Middle frontal gyrus (tissue), 1 donor: Measurements from ENCODE around the gene GFAP.
"Not testable (repeated sequence)": the region's sequence is repeated elsewhere in the genome, so short reads cannot be mapped to it uniquely, and the experiment has no call there.

Experiments
- DNase-seq: peaks from one replicate; pipeline ENCODE4 v3.0.0-alpha.2; 2015; ENCODE audit warnings: low spot score; ENCODE audit errors: extremely low spot score

GFAP gene

DNA sequence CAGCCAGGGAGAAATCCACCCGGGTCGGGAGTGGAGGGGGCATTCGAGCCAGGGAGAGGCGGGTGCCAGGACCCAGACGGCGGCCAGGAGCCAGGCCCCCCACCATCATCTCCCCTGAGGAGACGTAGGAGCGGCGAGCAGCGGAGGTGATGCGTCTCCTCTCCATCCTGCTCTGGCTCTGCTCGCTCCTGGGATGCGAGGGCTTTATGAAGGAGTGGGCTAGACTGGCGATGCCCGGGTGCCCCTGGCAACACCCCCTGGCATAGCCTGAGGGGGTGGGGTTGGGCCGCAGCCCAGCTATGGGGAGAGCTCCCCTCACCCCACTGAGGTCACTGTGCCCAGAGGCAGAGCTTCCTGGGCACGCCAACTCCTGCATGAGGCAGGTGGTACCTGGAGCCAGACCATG lies at the start of gene GFAP:
GFAP (minus strand) TSS at position 180 of the 406 bp plus-strand sequence; CDS start at position 166, 14 bp downstream.
- no peak for DNase-seq

DNA sequence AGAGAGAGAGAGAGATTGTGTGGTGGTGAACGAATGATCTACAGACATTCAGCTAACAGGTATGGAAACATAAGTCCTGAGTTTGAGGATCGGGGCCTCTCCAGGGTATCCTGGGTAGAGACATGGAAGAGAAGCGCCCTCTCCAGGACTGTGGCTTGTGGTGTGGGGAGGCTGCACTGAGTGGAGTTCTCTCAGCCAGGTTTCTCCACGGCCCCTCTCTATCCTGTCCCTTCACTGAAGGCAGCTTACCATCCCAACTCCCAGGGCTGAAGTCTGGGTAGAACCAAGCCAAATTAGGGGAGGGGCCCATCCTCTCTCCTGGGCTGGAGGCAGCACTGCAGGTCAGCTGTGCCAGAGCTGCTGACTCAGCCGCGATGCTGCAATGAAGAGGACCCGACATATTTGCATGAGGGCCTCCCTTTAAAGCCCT lies 46.6 kb upstream of the GFAP start:
- no peak for DNase-seq

DNA sequence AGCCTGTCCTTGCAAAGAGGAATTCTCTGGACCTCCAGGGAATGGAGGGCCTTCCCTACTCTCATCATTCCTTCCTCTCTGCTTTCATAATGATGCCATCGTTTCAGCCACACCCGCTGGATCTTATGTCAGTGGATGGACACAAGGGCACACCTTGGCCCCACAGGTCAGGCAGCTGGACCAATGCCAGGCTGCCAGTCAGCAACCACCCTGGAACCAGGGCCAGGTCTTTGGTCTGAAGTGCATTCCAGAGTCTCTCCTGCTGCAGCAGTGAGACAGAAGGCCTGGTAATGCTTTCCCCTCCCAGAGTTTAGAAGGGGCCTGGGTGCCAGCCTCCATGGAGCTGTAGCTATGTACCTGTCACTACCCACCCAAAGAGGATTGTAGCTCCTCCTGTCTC lies 45.4 kb upstream of the GFAP start:
- no peak for DNase-seq

- DNase-seq: no peak
These were observed 44.7 kb upstream of the GFAP start for GRCh38 chr17:44959821-44960531.

GRCh38 chr17:44956998-44957981 lies 42.0 kb upstream of the GFAP start:
- no peak for DNase-seq

DNA sequence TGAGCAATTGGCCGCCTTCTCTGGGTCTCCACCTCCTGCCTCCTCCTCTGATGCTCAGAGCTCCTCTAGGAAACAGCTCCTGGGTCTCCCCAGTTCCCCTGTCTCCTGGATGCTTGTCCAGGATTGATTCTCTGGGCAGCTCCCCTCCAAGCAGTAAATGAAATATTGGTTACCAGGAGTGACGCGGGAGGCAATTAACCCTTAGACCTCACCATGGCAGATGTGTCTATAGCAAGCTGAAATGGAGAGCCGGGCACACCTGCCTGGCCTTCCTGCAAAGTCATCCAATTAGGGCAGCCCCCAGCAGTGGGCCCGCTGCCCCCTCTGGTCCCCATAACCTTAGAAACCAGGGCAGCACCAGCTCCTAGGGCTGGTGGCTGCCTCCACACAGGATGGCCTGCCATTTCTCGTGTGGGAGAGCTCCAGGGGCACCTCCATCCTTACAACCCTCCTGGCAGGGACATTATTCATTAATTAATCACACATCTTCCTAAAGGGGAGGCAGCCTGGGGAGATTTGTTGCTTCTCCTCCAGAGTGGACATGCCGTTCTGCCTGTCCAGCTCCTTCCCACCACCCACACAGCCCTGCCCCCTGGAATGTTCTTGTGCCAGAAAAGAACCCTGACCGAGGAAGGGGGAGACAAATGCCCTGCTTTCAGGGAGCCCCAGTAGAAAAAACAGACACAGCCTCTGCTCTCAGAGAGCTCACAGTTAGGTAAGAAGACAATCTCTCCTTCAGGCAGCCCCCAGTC lies 40.5 kb upstream of the GFAP start:
- DNase-seq: no peak

GRCh38 chr17:44952946-44953475 lies 37.7 kb upstream of the GFAP start:
- DNase-seq: no peak

DNA sequence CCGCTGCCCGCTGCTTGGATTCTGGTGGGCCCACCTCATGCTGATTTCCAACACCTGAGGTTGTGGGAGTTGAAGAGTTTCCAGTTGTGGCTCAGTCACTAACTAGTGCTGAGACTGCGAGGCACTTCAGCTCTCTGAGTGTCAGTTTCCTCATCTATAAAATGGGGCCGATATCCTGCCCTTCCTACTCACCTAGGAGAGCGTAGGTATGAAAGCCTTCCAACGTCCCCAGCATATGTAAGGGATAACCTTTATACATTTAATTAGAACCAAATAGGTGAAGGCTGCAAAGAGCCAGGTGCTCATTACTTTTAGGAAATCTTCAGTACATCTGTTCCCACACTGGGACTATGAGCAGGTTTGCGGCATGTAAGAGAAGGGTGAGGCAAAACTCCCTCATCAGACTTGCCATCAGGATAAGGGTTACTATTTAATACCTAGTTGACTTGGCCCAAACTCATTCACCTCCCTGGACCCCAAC lies 33.1 kb upstream of the GFAP start:
- no peak for DNase-seq

DNA sequence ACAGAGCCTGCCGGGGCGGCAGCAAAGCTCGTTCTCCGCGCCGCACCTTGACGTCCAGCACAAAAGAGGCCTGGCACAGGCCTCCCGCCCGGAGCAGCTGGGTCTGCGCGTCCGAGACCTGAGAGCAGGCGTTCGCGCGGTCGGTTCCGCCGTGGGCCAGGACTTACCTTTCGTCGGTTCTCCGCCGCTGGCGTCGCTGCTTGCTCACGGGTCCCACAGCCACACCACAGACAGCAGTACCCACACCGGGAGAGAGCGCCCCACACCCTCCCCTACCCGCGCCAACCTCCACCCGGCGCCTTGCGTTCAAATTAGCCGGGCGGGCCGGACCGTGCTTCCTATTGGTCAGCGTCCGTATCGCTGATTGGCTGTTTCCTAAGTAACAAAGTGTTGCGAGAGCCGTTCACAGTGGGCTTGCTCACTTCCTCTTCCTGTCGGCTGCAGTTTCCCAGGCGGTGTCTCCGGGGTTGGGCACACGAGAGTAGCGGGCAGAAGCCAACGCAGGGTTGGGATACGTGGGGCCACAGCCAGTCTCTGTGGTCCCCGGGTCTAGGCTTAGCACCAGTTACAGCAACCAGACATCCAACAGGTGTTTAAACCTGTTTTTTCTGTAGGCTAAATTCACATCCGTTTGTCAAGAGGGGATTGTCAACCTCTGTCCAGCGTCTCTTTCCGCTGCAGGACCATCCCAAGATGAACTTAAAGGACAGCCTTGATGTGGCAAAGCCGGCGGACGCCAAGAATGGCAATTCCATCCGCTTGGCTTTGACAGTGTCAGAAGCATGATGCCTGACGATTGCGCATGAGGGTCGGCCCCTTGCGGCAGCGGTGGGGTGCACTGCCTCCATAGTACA lies 32.4 kb upstream of the GFAP start, which contains the start of gene KIF18B:
KIF18B (minus strand) TSS at position 313 of the 854 bp plus-strand sequence. CDS start 11,429 bp downstream, outside the sequence.
- DNase-seq: peak; percentile 67

- not testable (repeated sequence) for DNase-seq
These were observed 30.4 kb upstream of the GFAP start for GRCh38 chr17:44945652-44946051.

- no peak for DNase-seq
These were observed 27.2 kb upstream of the GFAP start for GRCh38 chr17:44942456-44942855.

- DNase-seq: no peak
These were observed 26.5 kb upstream of the GFAP start for GRCh38 chr17:44941712-44942331.

- no peak for DNase-seq
These were observed 25.5 kb upstream of the GFAP start for GRCh38 chr17:44940768-44941167.

DNA sequence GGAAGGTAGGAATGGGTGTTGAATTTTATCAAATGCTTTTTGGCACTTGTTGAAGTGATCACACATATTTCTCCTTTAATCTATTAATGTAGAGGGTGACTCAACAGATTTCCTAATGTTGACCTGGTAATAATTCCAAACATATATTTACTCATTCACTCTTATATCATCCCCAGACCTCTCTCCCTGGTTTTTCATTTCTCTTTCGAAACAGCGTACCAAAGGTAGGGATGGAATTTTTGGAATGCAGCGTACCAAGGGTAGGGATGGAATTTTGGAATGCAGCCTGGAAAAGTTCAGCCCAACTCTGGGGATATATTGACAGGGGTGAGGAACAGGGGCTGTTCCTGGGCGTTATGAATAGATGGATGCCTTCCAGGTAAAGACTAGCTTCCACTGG lies 25.0 kb upstream of the GFAP start:
- DNase-seq: no peak

- no peak for DNase-seq
These were observed 19.8 kb upstream of the GFAP start for GRCh38 chr17:44935116-44935515.

DNA sequence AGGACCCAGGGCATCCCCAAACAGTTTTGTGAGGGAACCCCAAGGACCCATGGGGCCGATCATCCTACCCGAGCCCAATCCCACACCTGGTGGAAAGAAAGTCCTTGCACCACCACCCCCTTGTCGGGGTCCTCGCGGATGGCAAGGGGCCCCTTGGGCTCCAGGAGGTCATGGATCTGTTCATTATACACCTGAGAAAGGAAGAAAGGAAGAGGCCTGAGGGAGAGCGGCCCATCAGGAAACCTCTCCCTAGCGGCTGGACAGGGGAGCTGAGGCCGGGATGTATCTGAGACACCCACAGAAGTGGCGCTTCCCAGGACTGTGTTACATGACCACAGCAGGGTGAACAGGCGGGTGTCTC lies 19.4 kb upstream of the GFAP start:
- no peak for DNase-seq

- no peak for DNase-seq
These were observed 18.8 kb upstream of the GFAP start for GRCh38 chr17:44933824-44934744.

GRCh38 chr17:44932787-44933097 lies 17.4 kb upstream of the GFAP start:
- no peak for DNase-seq
